ENCODE results near the gene NPAS3.

Gene NPAS3

DNA sequence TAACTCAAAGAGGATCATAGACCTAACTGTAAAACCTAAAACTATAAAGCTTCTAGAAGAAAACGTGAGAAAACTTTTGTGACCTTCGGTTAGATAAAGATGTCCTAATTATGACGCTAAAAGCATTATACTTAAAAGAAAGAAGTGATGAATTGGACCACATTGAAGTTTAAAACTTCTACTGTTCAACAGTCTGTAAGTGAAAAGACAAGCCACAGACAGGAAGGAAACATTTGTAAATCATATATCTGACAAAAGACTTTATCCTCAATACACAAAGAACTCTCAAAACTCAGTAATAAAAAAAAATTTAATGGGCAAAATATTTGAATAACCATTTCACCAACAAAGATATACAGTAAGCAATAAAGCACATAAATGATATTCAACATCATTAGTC, 667.9 kb downstream of the NPAS3 start:
- Histone ChIP-seq H3K9me3 (ENCODE audit: control insufficient read depth, insufficient read depth, low read depth, low read length) (no peaks in the 10 kb centered on the region), H3K27ac (ENCODE audit: extremely low read depth, low read depth, low read length) (no peak overlapping the region), H3K36me3 (ENCODE audit: control insufficient read depth in 2 of 2, insufficient read depth in 1 of 2, low read length in 2 of 2) (no peaks in the 10 kb centered on the region), H3K4me1 (ENCODE audit: control insufficient read depth, insufficient read depth, low read length) (no peaks in the 10 kb centered on the region), H3K4me3 (ENCODE audit: low read depth, low read length) (no peak overlapping the region)
- TF ChIP-seq ZNF16 (tag by site-specific recombination; IDR thresholded peaks at IDR 0.05; ENCODE audit: low read depth): no peak
- no peak for TF ChIP-seq ZNF221 (tag by site-specific recombination; IDR thresholded peaks at IDR 0.05; ENCODE audit: borderline replicate concordance)
- no peak for TF ChIP-seq ZNF324 (tag by site-specific recombination; IDR thresholded peaks at IDR 0.05)
- no peak for TF ChIP-seq ZNF121 (tag by site-specific recombination; IDR thresholded peaks at IDR 0.05)
- TF ChIP-seq ZNF132 (tag by site-specific recombination; IDR thresholded peaks at IDR 0.05; ENCODE audit: borderline replicate concordance): no peak
- no peak for TF ChIP-seq ZNF580 (tag by site-specific recombination; IDR thresholded peaks at IDR 0.05)
- TF ChIP-seq EGR2 (tag by site-specific recombination; IDR thresholded peaks at IDR 0.05; ENCODE audit: low read depth): no peak
- no peak for TF ChIP-seq ZNF311 (tag by site-specific recombination; IDR thresholded peaks at IDR 0.05; ENCODE audit: borderline replicate concordance)
- TF ChIP-seq ZNF692 (tag by site-specific recombination; IDR thresholded peaks at IDR 0.05): no peak
- TF ChIP-seq ZNF148 (tag by site-specific recombination; IDR thresholded peaks at IDR 0.05; ENCODE audit: borderline replicate concordance): no peak
- TF ChIP-seq KLF7 (tag by site-specific recombination; IDR thresholded peaks at IDR 0.05; ENCODE audit: borderline replicate concordance): no peak
- TF ChIP-seq IKZF3 (tag by site-specific recombination; IDR thresholded peaks at IDR 0.05): no peak
- TF ChIP-seq ZNF302 (tag by site-specific recombination; IDR thresholded peaks at IDR 0.05; ENCODE audit: low read depth): no peak
- TF ChIP-seq ZNF19 (tag by site-specific recombination; IDR thresholded peaks at IDR 0.05; ENCODE audit: low read depth): no peak
- no peak for TF ChIP-seq ZNF488 (tag by site-specific recombination; IDR thresholded peaks at IDR 0.05)
- TF ChIP-seq ZNF473 (tag by site-specific recombination; IDR thresholded peaks at IDR 0.05): no peak
- no peak for TF ChIP-seq ZNF830 (tag by site-specific recombination; IDR thresholded peaks at IDR 0.05; ENCODE audit: low read depth)
- TF ChIP-seq ZNF26 (tag by site-specific recombination; IDR thresholded peaks at IDR 0.05): no peak
- no peak for TF ChIP-seq ZBTB1 (tag by site-specific recombination; IDR thresholded peaks at IDR 0.05)
- POLR2A ChIA-PET: no interaction called here
- CTCF ChIA-PET: no interaction called here

DNA sequence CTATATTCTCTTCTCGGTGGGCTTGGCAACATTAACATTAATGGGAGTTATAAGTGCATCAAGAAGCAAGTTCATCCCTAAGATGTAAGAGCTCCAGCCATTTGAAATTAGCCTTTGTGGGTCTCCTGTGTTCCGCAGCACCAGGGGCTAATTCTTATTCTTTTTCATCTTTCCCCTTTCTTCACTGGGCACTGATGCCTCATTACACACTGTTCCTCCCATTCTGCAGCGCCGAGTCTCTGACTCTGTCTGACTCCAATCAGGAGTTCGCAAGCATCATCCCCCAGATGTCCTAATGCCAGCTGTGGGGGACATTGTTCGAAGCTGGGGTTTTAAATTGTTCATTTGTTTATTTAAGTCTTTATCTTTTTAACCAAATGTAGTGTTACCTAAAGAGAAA, 670.9 kb downstream of the NPAS3 start:
- no peaks in the 10 kb centered on the region for H3K9me3 ChIP-seq (ENCODE audit: control insufficient read depth, insufficient read depth, low read depth, low read length)
- CTCF ChIA-PET: no interaction called here
- H3K36me3 ChIP-seq (ENCODE audit: control insufficient read depth in 2 of 2, insufficient read depth in 1 of 2, low read length in 2 of 2): no peaks in the 10 kb centered on the region
- no peak overlapping the region for H3K4me3 ChIP-seq (ENCODE audit: low read depth, low read length)
- H3K27ac ChIP-seq (ENCODE audit: extremely low read depth, low read depth, low read length): no peak overlapping the region
- POLR2A ChIA-PET: interaction anchor here (0.6 kb wide), 1 partner anchor 445 kb away, joined by 3 read pairs; no protein-coding TSS in a partner anchor
- no peak for TF ChIP-seq IKZF3 (tag by site-specific recombination; IDR thresholded peaks at IDR 0.05)
- no peak for TF ChIP-seq SCRT1 (tag by site-specific recombination; IDR thresholded peaks at IDR 0.05; ENCODE audit: borderline replicate concordance)
- no peak for TF ChIP-seq ZFP69B (tag by site-specific recombination; IDR thresholded peaks at IDR 0.05)
- TF ChIP-seq INSM2 (tag by site-specific recombination; IDR thresholded peaks at IDR 0.05): no peak
- TF ChIP-seq ZNF146 (tag by site-specific recombination; IDR thresholded peaks at IDR 0.05): no peak
- TF ChIP-seq ZNF248 (tag by site-specific recombination; IDR thresholded peaks at IDR 0.05): no peak
- TF ChIP-seq ZBTB49 (tag by site-specific recombination; IDR thresholded peaks at IDR 0.05; ENCODE audit: low read depth): no peak
- H3K4me1 ChIP-seq (ENCODE audit: control insufficient read depth, insufficient read depth, low read length): no peaks in the 10 kb centered on the region
